SU-DHL-6 (cell line): ENCODE measurements around the gene CERKL.

Experiments
- H2AFZ ChIP-seq: fragments of 200-600 bp; sonication (generic); 2 replicates; pipeline ENCODE4 v1.6.1; 2014; ENCODE audit warnings: low read depth, mild to moderate bottlenecking, moderate library complexity, mixed read lengths, antibody characterized with exemption, low read length; ENCODE audit not compliant: severe bottlenecking
- H3F3A ChIP-seq: fragments of 200-600 bp; shearing (Covaris generic); 2 replicates; pipeline ENCODE4 v1.6.0; 2016; ENCODE audit warnings: antibody characterized with exemption, mild to moderate bottlenecking; ENCODE audit not compliant: insufficient read depth
- H3K27ac ChIP-seq: fragments of 200-600 bp; sonication (generic); 2 replicates; pipeline ENCODE4 v1.5.1; 2016; ENCODE audit warnings: low read depth, mild to moderate bottlenecking, low read length, moderate library complexity, mixed read lengths
- H3K27me3 ChIP-seq: fragments of 200-600 bp; sonication (generic), shearing (Covaris generic); 2 replicates; pipeline ENCODE4 v1.6.0; 2014; ENCODE audit warnings: mild to moderate bottlenecking, low read length
- H3K36me3 ChIP-seq: fragments of 200-600 bp; sonication (generic); 2 replicates; pipeline ENCODE4 v1.6.1; 2014; ENCODE audit warnings: mild to moderate bottlenecking, low read length, mixed read lengths
- H3K4me2 ChIP-seq: fragments of 300-600, 200-600 bp; shearing (Covaris generic), sonication (generic); 2 replicates; pipeline ENCODE4 v1.6.0; 2014; ENCODE audit warnings: low read length, low read depth, mild to moderate bottlenecking; ENCODE audit not compliant: poor library complexity, severe bottlenecking
- H3K4me3 ChIP-seq: fragments of 200-600 bp; sonication (generic); 2 replicates; pipeline ENCODE4 v1.5.1; 2014; ENCODE audit warnings: antibody characterized with exemption, low read length, mild to moderate bottlenecking, mixed read lengths; ENCODE audit not compliant: insufficient read depth, poor library complexity, severe bottlenecking
- H3K79me2 ChIP-seq: fragments of 200-600 bp; sonication (generic); 2 replicates; pipeline ENCODE4 v1.6.1; 2014; ENCODE audit warnings: mild to moderate bottlenecking, low read length, moderate library complexity; ENCODE audit not compliant: insufficient read depth
- H3K9ac ChIP-seq: fragments of 200-600 bp; sonication (generic); 2 replicates; pipeline ENCODE4 v1.7.0; 2014; ENCODE audit warnings: mild to moderate bottlenecking, low read length
- H3K9me2 ChIP-seq: fragments of 200-600 bp; sonication (generic); replicated peaks from 2 replicates; pipeline ENCODE4 v1.6.1; 2014; ENCODE audit warnings: low read length; ENCODE audit not compliant: insufficient read depth
- H3K9me3 ChIP-seq: fragments of 200-600 bp; sonication (generic); 2 replicates; pipeline ENCODE4 v1.6.1; 2014; ENCODE audit warnings: low read length, mixed read lengths; ENCODE audit not compliant: insufficient read depth
- H4K20me1 ChIP-seq: fragments of 200-600 bp; sonication (generic); 2 replicates; pipeline ENCODE4 v1.6.1; 2014; ENCODE audit warnings: low read depth, mild to moderate bottlenecking, antibody characterized with exemption, low read length, moderate library complexity, mixed read lengths
- CTCF ChIP-seq: fragments of 200-600 bp; sonication (generic); IDR thresholded peaks from one replicate; pipeline ENCODE4 v1.5.1; 2017; ENCODE audit warnings: antibody characterized with exemption, mild to moderate bottlenecking, low read length, moderate library complexity; ENCODE audit not compliant: insufficient read depth, poor library complexity, severe bottlenecking
- EZH2phosphoT487 ChIP-seq: fragments of 200-600 bp; sonication (generic), shearing (Covaris generic); conservative IDR thresholded peaks from 2 replicates; pipeline ENCODE4 v1.6.1; 2018; ENCODE audit warnings: mild to moderate bottlenecking, antibody characterized with exemption, low read length, moderate library complexity, mixed read lengths

CERKL gene

GRCh38 chr2:181660181-181660580, 3.3 kb upstream of the CERKL start:
- Histone ChIP-seq H2AFZ (no peak overlapping the region), H3K36me3 (no peaks in the 10 kb centered on the region), H3F3A (no peaks in the 10 kb centered on the region), H3K4me3 (no peak overlapping the region), H3K27ac (no peak overlapping the region), H3K4me2 (no peak overlapping the region), H3K9ac (no peak overlapping the region), H3K79me2 (no peaks in the 10 kb centered on the region), H4K20me1 (no peaks in the 10 kb centered on the region), H3K27me3 (no peaks in the 10 kb centered on the region), H3K9me3 (no peaks in the 10 kb centered on the region), H3K9me2 (no peaks in the 10 kb centered on the region)
- no peak for TF ChIP-seq EZH2phosphoT487
- TF ChIP-seq CTCF = no peak

GRCh38 chr2:181658444-181658843, 1.5 kb upstream of the CERKL start:
- Histone ChIP-seq H3K27me3 (no peaks in the 10 kb centered on the region), H3K4me2 (no peak overlapping the region), H3K27ac (no peak overlapping the region), H3K4me3 (no peak overlapping the region), H3K9ac (no peak overlapping the region), H3K36me3 (no peaks in the 10 kb centered on the region), H3K79me2 (no peaks in the 10 kb centered on the region), H3K9me2 (no peaks in the 10 kb centered on the region), H4K20me1 (no peaks in the 10 kb centered on the region), H3F3A (no peaks in the 10 kb centered on the region), H2AFZ (no peak overlapping the region), H3K9me3 (no peaks in the 10 kb centered on the region)
- TF ChIP-seq CTCF (no peak), EZH2phosphoT487 (no peak)

DNA sequence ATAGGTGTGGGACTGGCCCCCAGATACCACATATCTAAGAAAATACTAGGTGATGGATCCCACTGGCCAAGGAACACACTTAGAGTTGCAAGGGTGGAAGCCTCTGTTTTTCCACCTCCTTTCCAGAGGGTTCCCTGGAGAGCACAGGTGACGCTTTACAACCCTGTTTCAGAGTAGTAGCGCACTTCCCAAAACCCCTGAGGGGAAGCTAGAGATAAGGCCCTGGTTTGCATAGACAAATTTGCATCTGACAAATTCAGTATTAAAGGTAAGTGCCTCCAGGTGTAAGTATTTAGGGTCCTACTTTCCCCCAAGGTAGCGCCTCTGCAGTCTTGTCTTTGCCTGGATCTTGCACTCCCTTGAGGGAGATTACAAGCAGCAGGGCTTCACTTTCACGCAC, 474 bp upstream of the CERKL start:
- H3K27ac ChIP-seq = no peak overlapping the region
- no peak overlapping the region for H3K4me3 ChIP-seq
- H3K4me2 ChIP-seq = peak overlapping the region; percentile 40
- no peaks in the 10 kb centered on the region for H3K27me3 ChIP-seq
- no peaks in the 10 kb centered on the region for H3K36me3 ChIP-seq
- H4K20me1 ChIP-seq = no peaks in the 10 kb centered on the region
- no peaks in the 10 kb centered on the region for H3K9me3 ChIP-seq
- H2AFZ ChIP-seq = no peak overlapping the region
- H3K9me2 ChIP-seq = no peaks in the 10 kb centered on the region
- H3K79me2 ChIP-seq = no peaks in the 10 kb centered on the region
- H3F3A ChIP-seq = no peaks in the 10 kb centered on the region
- H3K9ac ChIP-seq = no peak overlapping the region
- TF ChIP-seq CTCF (no peak), EZH2phosphoT487 (no peak)
